ENCODE data around the gene CAVIN2.
"Not testable (repeated sequence)": the region's sequence is repeated elsewhere in the genome, so short reads cannot be mapped to it uniquely, and the experiment has no call there.

Gene CAVIN2

DNA sequence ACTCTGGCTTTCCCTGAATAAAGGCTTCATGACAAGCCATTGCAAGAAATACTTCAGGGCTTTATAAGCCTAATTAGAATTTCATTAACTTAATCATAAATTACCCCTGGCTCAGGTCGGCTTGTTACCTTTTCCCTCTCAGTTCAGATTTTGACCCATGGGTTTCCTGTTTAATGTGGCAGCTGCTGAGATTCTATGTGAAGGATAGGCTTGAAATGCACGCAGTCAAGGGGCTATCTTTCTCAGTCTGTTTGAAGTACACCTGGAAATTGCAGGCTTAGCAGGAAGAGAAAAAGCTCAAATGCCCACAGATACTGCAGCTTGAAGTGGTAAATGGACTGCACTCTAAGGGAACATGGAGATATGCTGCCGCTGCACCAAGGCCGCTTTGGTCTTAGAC is 49.4 kb downstream of the CAVIN2 start:
- no peak for DNase-seq

GRCh38 chr2:191795715-191796114 is 51.2 kb downstream of the CAVIN2 start:
- DNase-seq, result no peak

DNA sequence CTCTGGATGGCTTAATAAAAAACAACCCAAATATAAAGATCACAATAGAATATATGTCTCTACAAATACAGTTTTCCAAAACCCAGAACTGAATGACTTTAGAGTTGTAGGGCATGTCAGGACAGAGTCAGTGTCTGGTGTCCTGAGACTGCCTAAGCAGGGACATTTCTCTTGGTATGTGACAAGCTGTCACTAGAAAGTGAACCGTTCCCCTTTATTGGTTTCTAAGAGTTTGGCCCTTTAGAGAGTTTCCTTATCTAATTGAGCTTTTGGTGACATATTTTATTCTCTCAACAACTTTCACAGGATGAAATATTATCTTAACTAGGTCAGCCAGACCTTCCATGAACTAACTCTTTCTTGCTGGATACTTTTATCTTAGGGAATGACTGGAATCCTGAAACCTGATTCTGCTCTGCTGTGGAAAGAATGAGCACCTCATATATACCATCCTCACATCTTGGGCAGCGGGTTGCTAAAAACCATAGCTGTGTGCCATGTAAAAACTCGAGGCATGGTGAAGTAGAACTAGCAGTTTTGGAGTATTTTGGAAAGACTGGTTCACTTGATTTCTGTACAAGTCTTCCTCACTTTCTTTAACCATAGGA is 54.8 kb downstream of the CAVIN2 start:
- no peak for DNase-seq

DNA sequence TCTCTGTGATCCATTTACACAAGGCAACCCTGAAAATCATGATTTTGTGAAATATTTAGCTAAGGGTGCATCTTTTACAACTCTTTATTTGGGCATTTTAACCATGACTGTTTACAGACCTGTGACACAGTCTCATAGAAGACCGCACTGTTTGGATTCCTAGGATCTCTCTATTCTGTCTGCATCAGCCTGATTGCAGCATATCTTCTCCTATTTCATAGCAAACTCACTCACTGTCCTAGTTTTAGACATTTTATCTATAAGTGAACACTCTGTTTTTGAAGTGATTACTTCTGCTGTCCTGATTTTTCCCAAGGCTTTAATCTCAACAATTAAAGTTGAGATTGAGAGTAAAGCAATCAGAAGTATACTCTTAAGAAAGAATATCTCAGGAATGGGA is 56.2 kb downstream of the CAVIN2 start:
- DNase-seq, result no peak

- no peak for DNase-seq
These were observed 57.1 kb downstream of the CAVIN2 start for GRCh38 chr2:191789796-191790195.

DNA sequence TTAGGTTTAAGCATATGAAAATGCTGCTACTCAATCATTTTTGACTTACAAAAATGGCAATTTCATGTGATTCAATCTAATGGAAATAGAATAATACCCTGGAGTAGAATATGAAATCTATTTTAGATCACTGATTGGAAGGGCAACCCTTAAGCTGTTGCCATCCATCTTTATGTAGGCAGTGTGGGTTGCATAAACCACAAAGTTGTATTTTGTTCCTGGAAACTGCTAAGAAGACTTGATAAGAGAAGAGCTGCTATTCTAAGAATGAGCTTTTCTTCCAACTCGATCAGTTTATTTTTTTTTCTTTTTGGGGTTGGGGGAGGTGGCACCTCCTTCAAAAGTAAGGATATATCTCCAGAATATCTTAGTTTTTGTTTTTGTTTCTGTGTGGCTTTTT is 60.2 kb downstream of the CAVIN2 start:
- DNase-seq, result no peak

DNA sequence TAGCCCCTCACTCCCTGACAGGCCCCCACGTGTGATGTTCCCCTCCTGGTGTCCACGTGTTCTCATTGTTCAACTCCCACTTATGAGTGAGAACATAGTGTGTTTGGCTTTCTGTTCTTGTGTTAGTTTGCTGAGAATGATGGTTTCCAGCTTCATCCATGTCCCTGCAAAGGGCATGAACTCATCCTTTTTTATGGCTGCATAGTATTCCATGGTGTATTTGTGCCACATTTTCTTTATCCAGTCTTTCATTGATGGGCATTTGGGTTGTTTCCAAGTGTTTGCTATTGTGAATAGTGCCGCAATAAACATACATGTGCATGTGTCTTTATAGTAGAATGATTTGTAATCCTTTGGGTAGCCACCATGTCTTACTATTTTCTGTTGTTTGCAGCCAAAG is 61.2 kb downstream of the CAVIN2 start:
- DNase-seq, result not testable (repeated sequence)

Measured in NCI-H524 treated with DMSO at 0.1 percent for 48 hours (cell line).